PFSK-1 (cell line): ENCODE measurements around the gene IRF6.

ENCODE experiments used
- FOXP2 ChIP-seq: optimal IDR thresholded peaks from 2 replicates; pipeline ENCODE3; 2011; ENCODE audit warnings: borderline replicate concordance, control low read depth, inconsistent platforms; ENCODE audit not compliant: insufficient read depth; ENCODE audit errors: extremely low read length, extremely low read depth
- POLR2AphosphoS5 ChIP-seq: IDR thresholded peaks from 2 replicates; pipeline ENCODE4 v1.6.1; 2012; ENCODE audit warnings: low read depth, mild to moderate bottlenecking, control low read depth, low read length, moderate library complexity
- REST ChIP-seq, 2 experiments: IDR thresholded peaks; 2 replicates each; pipeline versions ENCODE4 v1.6.1 to v1.8.0; 2011 to 2012; ENCODE audit warnings: low read depth in 2 of 2, low read length in 2 of 2, control low read depth in 1 of 2, inconsistent platforms in 1 of 2, mild to moderate bottlenecking in 1 of 2, moderate library complexity in 1 of 2; ENCODE audit not compliant: insufficient read depth in 1 of 2
- SIN3A ChIP-seq: IDR thresholded peaks from 2 replicates; pipeline ENCODE4 v1.6.1; 2012; ENCODE audit warnings: mild to moderate bottlenecking, low read length, moderate library complexity, borderline replicate concordance; ENCODE audit not compliant: insufficient read depth
- TAF1 ChIP-seq: IDR thresholded peaks from 2 replicates; pipeline ENCODE4 v1.6.1; 2012; ENCODE audit warnings: low read length, control low read depth, borderline replicate concordance; ENCODE audit not compliant: insufficient read depth

The IRF6 gene

GRCh38 chr1:209741193-209741592 is 64.7 kb downstream of the IRF6 start:
- TF ChIP-seq POLR2AphosphoS5 (no peak), SIN3A (no peak), TAF1 (no peak)

- no peak for TF ChIP-seq FOXP2
- no peak for TF ChIP-seq TAF1
- no peak for TF ChIP-seq POLR2AphosphoS5
- no peak for TF ChIP-seq REST (IDR thresholded peaks at IDR 0.05; ENCODE audit: insufficient read depth in 1 of 2, low read depth in 2 of 2, low read length in 2 of 2)
- TF ChIP-seq SIN3A: no peak
These were observed 67.7 kb downstream of the IRF6 start for GRCh38 chr1:209738270-209738669.

- TF ChIP-seq TAF1 (no peak), POLR2AphosphoS5 (no peak), FOXP2 (no peak)
These were observed 68.8 kb downstream of the IRF6 start for GRCh38 chr1:209737118-209737505.

GRCh38 chr1:209736490-209737117 is 69.3 kb downstream of the IRF6 start:
- TF ChIP-seq POLR2AphosphoS5 (no peak), SIN3A (no peak), FOXP2 (no peak), TAF1 (no peak), REST (IDR thresholded peaks at IDR 0.05; ENCODE audit: insufficient read depth in 1 of 2, low read depth in 2 of 2, low read length in 2 of 2) (no peak)
